Mucosa of gallbladder (tissue), 1 donor: ENCODE results near the gene TSSK6. TPM values are rescaled to one million over a fixed set of nuclear protein-coding genes. Genes with fewer than 3 reads are reported as not detected.

Experiments
- DNase-seq: peaks from one replicate; pipeline ENCODE4 v3.0.0-alpha.2; 2020; ENCODE audit warnings: low spot score
- total RNA-seq: library from RNA; stranded (reverse); gene quantifications from one replicate; pipeline ENCODE4 v1.2.1, GENCODE V29; 2021
- donor health status: DM: no; HTN: no; CAD: no.

TSSK6 gene
- total RNA-seq, result 3.3 TPM

GRCh38 chr19:19514881-19515641, at the start of gene TSSK6:
Gene TSSK6 (minus strand): TSS chr19:19515548. CDS start chr19:19515427, 121 bp downstream.
- no peak for DNase-seq

- DNase-seq, result no peak
Measured at GRCh38 chr19:19563348-19563848, 48.0 kb upstream of the TSSK6 start.

GRCh38 chr19:19562665-19563347, 47.5 kb upstream of the TSSK6 start:
- DNase-seq, result no peak

GRCh38 chr19:19561946-19562664, 46.8 kb upstream of the TSSK6 start:
- no peak for DNase-seq

GRCh38 chr19:19559931-19560330, 44.6 kb upstream of the TSSK6 start:
- no peak for DNase-seq

GRCh38 chr19:19558636-19559035, 43.3 kb upstream of the TSSK6 start:
- no peak for DNase-seq

- no peak for DNase-seq
Measured at GRCh38 chr19:19558055-19558454, 42.7 kb upstream of the TSSK6 start.

GRCh38 chr19:19554074-19555023, 39.0 kb upstream of the TSSK6 start:
- no peak for DNase-seq

- DNase-seq, result no peak
Measured at GRCh38 chr19:19553670-19554069, 38.3 kb upstream of the TSSK6 start.

- no peak for DNase-seq
Measured at GRCh38 chr19:19552798-19553197, 37.5 kb upstream of the TSSK6 start.

GRCh38 chr19:19551853-19552192, 36.5 kb upstream of the TSSK6 start:
- no peak for DNase-seq

GRCh38 chr19:19550972-19551852, 35.9 kb upstream of the TSSK6 start:
- no peak for DNase-seq

GRCh38 chr19:19550485-19550929, 35.2 kb upstream of the TSSK6 start:
- DNase-seq, result no peak

- DNase-seq, result no peak
Measured at GRCh38 chr19:19549804-19550464, 34.6 kb upstream of the TSSK6 start.

GRCh38 chr19:19548915-19549759, 33.8 kb upstream of the TSSK6 start:
- DNase-seq, result no peak

GRCh38 chr19:19547674-19548336, 32.5 kb upstream of the TSSK6 start:
- no peak for DNase-seq

- DNase-seq, result no peak
Measured at GRCh38 chr19:19546751-19547162, 31.4 kb upstream of the TSSK6 start.

- no peak for DNase-seq
Measured at GRCh38 chr19:19545707-19546106, 30.4 kb upstream of the TSSK6 start.
